K562 (cell line): Measurements from ENCODE around the gene IFNGR1. TPM values are rescaled to one million over a fixed set of nuclear protein-coding genes. Genes with fewer than 3 reads are reported as not detected.
A peak's percentile ranks its signal among the peaks of the same experiment; 100 is the strongest.

Experiments used
- ARID1B ChIP-seq: fragments of 450-650 bp; IDR thresholded peaks from 2 replicates; pipeline ENCODE4 v1.6.1; 2016; ENCODE audit warnings: antibody characterized with exemption, mild to moderate bottlenecking, inconsistent platforms
- ELF1 ChIP-seq: fragments of 200-800 bp; sonication (Bioruptor generic); IDR thresholded peaks from 2 replicates; pipeline ENCODE4 v1.6.1; 2016; ENCODE audit warnings: missing genetic modification characterization, missing compliant biosample characterization
- FOSL1 ChIP-seq: fragments of 200-800 bp; sonication (Bioruptor generic); conservative IDR thresholded peaks from 2 replicates; pipeline ENCODE4 v1.6.1; 2016; ENCODE audit warnings: missing genetic modification characterization, missing compliant biosample characterization
- KLF1 ChIP-seq: fragments of 450-650 bp; IDR thresholded peaks from 2 replicates; pipeline ENCODE4 v1.6.1; 2016; ENCODE audit warnings: missing genetic modification characterization, missing compliant biosample characterization
- LCOR ChIP-seq: sonication (generic); formaldehyde crosslinking; IDR thresholded peaks from 2 replicates; pipeline ENCODE4 v1.8.0; 2022; ENCODE audit warnings: mild to moderate bottlenecking, missing genetic modification reagents
- MAFF ChIP-seq: IDR thresholded peaks from 2 replicates; pipeline ENCODE4 v1.6.1; 2012; ENCODE audit warnings: low read length, improper control_type of control experiment
- NFE2 ChIP-seq: IDR thresholded peaks from 2 replicates; pipeline ENCODE4 v1.6.1; 2014; ENCODE audit warnings: antibody characterized with exemption, low read depth
- RAD21 ChIP-seq, 2 experiments: fragments of 250-450 bp in 1 of 2; fragments of 450-650 bp in 1 of 2; sonication (Bioruptor Pico) in 1 of 2; formaldehyde crosslinking in 1 of 2; IDR thresholded peaks in 1 of 2; conservative IDR thresholded peaks in 1 of 2; 2 replicates each; pipeline versions ENCODE4 v1.4.0 to v1.8.0; 2020 to 2022; ENCODE audit warnings: mild to moderate bottlenecking in 2 of 2, moderate library complexity in 1 of 2
- SRSF7 ChIP-seq: fragments of 200-400 bp; formaldehyde crosslinking; optimal IDR thresholded peaks from 2 replicates; pipeline ENCODE3; 2017; ENCODE audit warnings: mild to moderate bottlenecking, low read depth, low read length
- TBL1XR1 ChIP-seq, 2 experiments: IDR thresholded peaks; 2 replicates each; pipeline ENCODE4 v1.6.1; 2012; ENCODE audit warnings: improper control_type of control experiment in 2 of 2, low read length in 2 of 2, mild to moderate bottlenecking in 1 of 2
- ZNF318 ChIP-seq, 2 experiments: fragments of 450-650 bp; IDR thresholded peaks; 2 replicates each; pipeline ENCODE4 v1.6.1; 2016; ENCODE audit warnings: mild to moderate bottlenecking in 2 of 2, borderline replicate concordance in 1 of 2, low read depth in 1 of 2, moderate library complexity in 1 of 2
- ZNF384 ChIP-seq: IDR thresholded peaks from 2 replicates; pipeline ENCODE4 v1.6.1; 2012; ENCODE audit warnings: low read depth, low read length, improper control_type of control experiment
- ZNF764 ChIP-seq: fragments of 250-450 bp; sonication (Bioruptor Pico); IDR thresholded peaks from 2 replicates; pipeline ENCODE4 v1.4.0; 2020; ENCODE audit warnings: low read depth, mild to moderate bottlenecking, moderate library complexity
- ZNF766 ChIP-seq: fragments of 200-800 bp; sonication (Bioruptor generic); conservative IDR thresholded peaks from 2 replicates; pipeline ENCODE4 v1.6.1; 2016; ENCODE audit warnings: missing genetic modification characterization, missing compliant biosample characterization
- polyA plus RNA-seq, 8 experiments: library from polyadenylated mRNA; depleted of rRNA in 4 of 8; stranded (reverse) in 5 of 8; unstranded in 3 of 8; fragments of >200 nt; fragmentation: Nextera tagmentation in 2 of 8; fragmentation: Illumina TruSeq in 1 of 8; extraction: Ambion mirVana in 2 of 8; extraction: Trizol in 1 of 8; gene quantifications; 2 replicates each; pipeline versions ENCODE4 v1.2.1 to v1.2.3, GENCODE V29; 2011 to 2014; ENCODE audit warnings: inconsistent platforms in 1 of 8, missing spikeins in 1 of 8
- total RNA-seq, 7 experiments: library from RNA; depleted of rRNA in 6 of 7; stranded (reverse); fragments of >200 nt in 6 of 7; fragmentation: Illumina TruSeq in 2 of 7; extraction: Trizol in 2 of 7; gene quantifications; 2 replicates each; pipeline versions ENCODE4 v1.2.1 to v1.2.3, GENCODE V29; 2011 to 2021; ENCODE audit warnings: low replicate concordance in 1 of 7

Gene IFNGR1
- total and polyA plus RNA-seq, 9 of the 15 experiments (the other 6 are each of a cell fraction or from before 2014, with no cell fraction given): 14.7 to 47.0 (median 26.7) TPM

GRCh38 chr6:137233911-137234863, 15.0 kb upstream of the IFNGR1 start (continued):
- TF ChIP-seq ARID1B (peak; percentile 57; the same call in 1 of the 2 replicates), KLF1 (tag) (no peak), ZNF766 (CRISPR knock-in tag) (peak; percentile 61; the same call in 1 of the 2 replicates), ELF1 (tag) (peak; percentile 64), FOSL1 (tag) (peak; percentile 73), MAFF (peak; percentile 74; the same call in 1 of the 2 replicates), TBL1XR1 (IDR thresholded peaks at IDR 0.05; ENCODE audit: low read length in 2 of 2) (no peak), SRSF7 (no peak), ZNF318 (IDR thresholded peaks at IDR 0.05; ENCODE audit: borderline replicate concordance in 1 of 2, low read depth in 1 of 2) (0 out of 4 replicates have a peak, but pooled peaks of 1 of the 2 experiments have one; percentile 33), ZNF764 (CRISPR knock-in tag) (no peak), NFE2 (peak; percentile 86), RAD21 (CRISPR knock-in tag; conservative IDR thresholded peaks at IDR 0.05 in 1 of 2, IDR thresholded peaks at IDR 0.05 in 1 of 2) (0 out of 4 replicates have a peak, but pooled peaks of 1 of the 2 experiments have one; percentile 10), ZNF384 (peak; percentile 76), LCOR (CRISPR knock-in tag) (no peak)
